Keratinocyte (primary cell): ENCODE results near the gene NEURL1. TPM values are rescaled to one million over a fixed set of nuclear protein-coding genes. Genes with fewer than 3 reads are reported as not detected.

ENCODE experiments used
- DNase-seq: peaks from one replicate; pipeline ENCODE4 v3.0.0-alpha.2; 2011; ENCODE audit warnings: low read depth, missing footprints, low spot score
- FAIRE-seq: peaks from 2 replicates; lab custom pipeline; 2011; peaks lifted over from hg19 to GRCh38; lab: Jason Lieb, UNC
- H2AFZ ChIP-seq: 2 replicates; pipeline ENCODE4 v1.6.0; 2012; ENCODE audit warnings: low read length, control low read depth, inconsistent platforms; ENCODE audit not compliant: control insufficient read depth
- H3K27ac ChIP-seq: 2 replicates; pipeline ENCODE4 v1.5.1; 2011; ENCODE audit warnings: low read length; ENCODE audit not compliant: control insufficient read depth, insufficient read depth
- H3K27me3 ChIP-seq: 3 replicates; pipeline ENCODE4 v1.6.0; 2011; ENCODE audit warnings: low read length; ENCODE audit not compliant: control insufficient read depth, insufficient read depth; ENCODE audit errors: extremely low read depth
- H3K36me3 ChIP-seq, 2 experiments: 2 replicates in 1 of 2; 3 replicates in 1 of 2; pipeline ENCODE4 v1.5.1; 2011; ENCODE audit warnings: low read length in 2 of 2, mild to moderate bottlenecking in 1 of 2; ENCODE audit not compliant: control insufficient read depth in 2 of 2, insufficient read depth in 2 of 2; ENCODE audit errors: extremely low read depth in 1 of 2
- H3K4me1 ChIP-seq: 3 replicates; pipeline ENCODE4 v1.5.1; 2011; ENCODE audit warnings: low read length; ENCODE audit not compliant: control insufficient read depth, insufficient read depth; ENCODE audit errors: extremely low read depth
- H3K4me2 ChIP-seq: 3 replicates; pipeline ENCODE4 v1.6.0; 2011; ENCODE audit warnings: low read depth, low read length; ENCODE audit not compliant: control insufficient read depth, insufficient read depth; ENCODE audit errors: extremely low read depth
- H3K4me3 ChIP-seq, 3 experiments: fragments of 200-600 bp in 1 of 3; sonication (generic) in 1 of 3; 2 replicates in 2 of 3; 3 replicates in 1 of 3; pipeline ENCODE4 v1.5.1; 2011 to 2016; ENCODE audit warnings: low read length in 3 of 3, mild to moderate bottlenecking in 3 of 3, control low read depth in 2 of 3, inconsistent platforms in 1 of 3, low read depth in 1 of 3, mixed read lengths in 1 of 3, mixed run types in 1 of 3, moderate library complexity in 1 of 3; ENCODE audit not compliant: control insufficient read depth in 2 of 3, insufficient read depth in 2 of 3; ENCODE audit errors: extremely low read depth in 1 of 3
- H3K79me2 ChIP-seq: 2 replicates; pipeline ENCODE4 v1.6.0; 2012; ENCODE audit warnings: low read length; ENCODE audit not compliant: control insufficient read depth, insufficient read depth
- H3K9ac ChIP-seq: 3 replicates; pipeline ENCODE4 v1.6.0; 2011; ENCODE audit warnings: low read length; ENCODE audit not compliant: control insufficient read depth, insufficient read depth; ENCODE audit errors: extremely low read depth
- H3K9me1 ChIP-seq: 3 replicates; pipeline ENCODE4 v1.6.0; 2011; ENCODE audit warnings: low read length; ENCODE audit not compliant: control insufficient read depth, insufficient read depth; ENCODE audit errors: extremely low read depth
- H3K9me3 ChIP-seq: 2 replicates; pipeline ENCODE4 v1.5.1; 2012; ENCODE audit warnings: low read depth, low read length; ENCODE audit not compliant: control insufficient read depth
- H4K20me1 ChIP-seq: 3 replicates; pipeline ENCODE4 v1.6.0; 2011; ENCODE audit warnings: low read length; ENCODE audit not compliant: control insufficient read depth, insufficient read depth; ENCODE audit errors: extremely low read depth
- CTCF ChIP-seq, 3 experiments: IDR thresholded peaks in 1 of 3; conservative IDR thresholded peaks in 1 of 3; optimal IDR thresholded peaks in 1 of 3; 2 replicates in 2 of 3; 3 replicates in 1 of 3; pipeline versions ENCODE3 to v1.5.1; 2011; ENCODE audit warnings: low read length in 3 of 3, mild to moderate bottlenecking in 3 of 3, moderate library complexity in 2 of 3, control low read depth in 1 of 3, inconsistent platforms in 1 of 3; ENCODE audit not compliant: insufficient read depth in 2 of 3; ENCODE audit errors: extremely low read depth in 1 of 3
- EZH2 ChIP-seq: IDR thresholded peaks from one replicate; pipeline ENCODE4 v1.6.1; 2012; ENCODE audit warnings: inconsistent platforms, mild to moderate bottlenecking, low read length, moderate library complexity
- dilution Hi-C: fragments of 300-500 bp; cut with MboI; formaldehyde crosslinking; loops from one replicate; pipeline ENCODE4 v1.7.0; 2020; ENCODE audit warnings: low sequenced_read_pairs; ENCODE audit not compliant: extremely low pct_ligation_motif_present
- polyA plus RNA-seq, 5 experiments: library from polyadenylated mRNA; depleted of rRNA in 3 of 5; stranded (reverse) in 3 of 5; stranded (forward) in 1 of 5; unstranded in 1 of 5; fragments of >200 nt; gene quantifications; 1 replicate in 1 of 5; 2 replicates in 3 of 5; 3 replicates in 1 of 5; pipeline versions ENCODE4 v1.2.1 to v1.2.3, GENCODE V29; 2011 to 2012; ENCODE audit warnings: missing spikeins in 2 of 5, low read depth in 1 of 5, low replicate concordance in 1 of 5

NEURL1 gene
- polyA plus RNA-seq, 1 donor (not counting 4 experiments of a cell fraction or from before 2014, with no cell fraction given) = 0.03 TPM

- Histone ChIP-seq H3K9me1 (no peaks in the 10 kb centered on the region), H3K9ac (no peak overlapping the region), H3K79me2 (no peaks in the 10 kb centered on the region), H3K4me2 (no peak overlapping the region), H3K27ac (no peak overlapping the region), H3K36me3 (no peaks in the 10 kb centered on the region), H4K20me1 (no peaks in the 10 kb centered on the region), H3K4me3 (no peak overlapping the region), H3K4me1 (peaks cover 14% of the 10 kb centered on the region), H3K9me3 (no peaks in the 10 kb centered on the region), H2AFZ (no peak overlapping the region), H3K27me3 (no peaks in the 10 kb centered on the region)
- dilution Hi-C loops = no loop called here
- FAIRE-seq (no peak), DNase-seq (no peak)
- TF ChIP-seq EZH2 (no peak), CTCF (optimal IDR thresholded peaks at IDR 0.05 in 1 of 3, IDR thresholded peaks at IDR 0.05 in 1 of 3, conservative IDR thresholded peaks at IDR 0.05 in 1 of 3; ENCODE audit: extremely low read depth in 1 of 3, insufficient read depth in 2 of 3, low read length in 3 of 3) (no peak)
Observed at GRCh38 chr10:103529539-103529938, 36.0 kb downstream of the NEURL1 start.

- FAIRE-seq (no peak), DNase-seq (no peak)
- Histone ChIP-seq H3K27ac (no peak overlapping the region), H3K9me1 (no peaks in the 10 kb centered on the region), H3K9ac (no peak overlapping the region), H3K79me2 (no peaks in the 10 kb centered on the region), H3K9me3 (no peaks in the 10 kb centered on the region), H4K20me1 (no peaks in the 10 kb centered on the region), H3K36me3 (no peaks in the 10 kb centered on the region), H3K4me2 (no peak overlapping the region), H3K4me3 (no peak overlapping the region), H3K4me1 (no peaks in the 10 kb centered on the region), H3K27me3 (no peaks in the 10 kb centered on the region), H2AFZ (no peak overlapping the region)
- TF ChIP-seq CTCF (optimal IDR thresholded peaks at IDR 0.05 in 1 of 3, IDR thresholded peaks at IDR 0.05 in 1 of 3, conservative IDR thresholded peaks at IDR 0.05 in 1 of 3; ENCODE audit: extremely low read depth in 1 of 3, insufficient read depth in 2 of 3, low read length in 3 of 3) = no peak
- TF ChIP-seq EZH2 = no peak
- dilution Hi-C loops = no loop called here
Observed at GRCh38 chr10:103533827-103534226, 40.3 kb downstream of the NEURL1 start.
